Mammary epithelial cell (primary cell): ENCODE results near the gene SMAD4.

Experiments used
- EZH2 ChIP-seq: IDR thresholded peaks from 2 replicates; pipeline ENCODE4 v1.6.1; 2012; ENCODE audit warnings: low read length, inconsistent platforms, borderline replicate concordance
- TF ChIP-seq, protein P1 (sequence below), 2 donors: IDR thresholded peaks in 1 of 2; conservative IDR thresholded peaks in 1 of 2; 2 replicates each; pipeline ENCODE4 v1.5.1; 2011 to 2012; ENCODE audit warnings: inconsistent platforms in 2 of 2, low read length in 2 of 2, mild to moderate bottlenecking in 2 of 2, control low read depth in 1 of 2, low read depth in 1 of 2; ENCODE audit not compliant: insufficient read depth in 1 of 2; ENCODE audit errors: extremely low read depth in 1 of 2

DNA sequence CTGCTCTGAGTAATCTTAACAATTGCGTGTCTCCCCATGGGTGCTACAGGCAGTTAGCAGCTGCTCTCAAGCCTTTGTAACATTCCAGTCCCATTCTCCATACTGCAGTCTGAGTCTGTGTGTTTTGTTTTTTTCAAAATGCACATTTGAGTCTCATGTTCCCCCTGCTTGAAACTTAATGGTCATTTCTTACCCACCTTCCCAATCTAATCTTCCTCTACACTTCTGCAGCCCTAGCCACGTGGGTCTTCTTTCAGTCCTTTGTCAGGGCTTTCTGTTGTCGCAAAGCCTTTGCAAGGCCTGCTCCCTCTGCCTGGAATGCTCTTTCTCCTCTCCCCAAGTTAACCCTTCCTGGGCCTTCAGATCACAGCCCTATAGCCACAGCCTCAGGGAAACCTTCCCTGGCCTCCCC, 37.7 kb upstream of the SMAD4 start:
- TF ChIP-seq, protein P1, sequence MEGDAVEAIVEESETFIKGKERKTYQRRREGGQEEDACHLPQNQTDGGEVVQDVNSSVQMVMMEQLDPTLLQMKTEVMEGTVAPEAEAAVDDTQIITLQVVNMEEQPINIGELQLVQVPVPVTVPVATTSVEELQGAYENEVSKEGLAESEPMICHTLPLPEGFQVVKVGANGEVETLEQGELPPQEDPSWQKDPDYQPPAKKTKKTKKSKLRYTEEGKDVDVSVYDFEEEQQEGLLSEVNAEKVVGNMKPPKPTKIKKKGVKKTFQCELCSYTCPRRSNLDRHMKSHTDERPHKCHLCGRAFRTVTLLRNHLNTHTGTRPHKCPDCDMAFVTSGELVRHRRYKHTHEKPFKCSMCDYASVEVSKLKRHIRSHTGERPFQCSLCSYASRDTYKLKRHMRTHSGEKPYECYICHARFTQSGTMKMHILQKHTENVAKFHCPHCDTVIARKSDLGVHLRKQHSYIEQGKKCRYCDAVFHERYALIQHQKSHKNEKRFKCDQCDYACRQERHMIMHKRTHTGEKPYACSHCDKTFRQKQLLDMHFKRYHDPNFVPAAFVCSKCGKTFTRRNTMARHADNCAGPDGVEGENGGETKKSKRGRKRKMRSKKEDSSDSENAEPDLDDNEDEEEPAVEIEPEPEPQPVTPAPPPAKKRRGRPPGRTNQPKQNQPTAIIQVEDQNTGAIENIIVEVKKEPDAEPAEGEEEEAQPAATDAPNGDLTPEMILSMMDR (conservative IDR thresholded peaks at IDR 0.05 in 1 of 2, IDR thresholded peaks at IDR 0.05 in 1 of 2; ENCODE audit: extremely low read depth in 1 of 2, insufficient read depth in 1 of 2, low read depth in 1 of 2, low read length in 2 of 2) = no peak
- TF ChIP-seq EZH2 = no peak
